Uterus (tissue), 4 donors: ENCODE measurements around the gene PDIA6. TPM values are rescaled to one million over a fixed set of nuclear protein-coding genes. Genes with fewer than 3 reads are reported as not detected.

Source experiments
- DNase-seq, 2 donors: peaks; one replicate each; pipeline ENCODE4 v3.0.0-alpha.2; 2019 to 2020
- H3K27ac ChIP-seq, 2 donors: fragments of 200-600 bp; sonication (generic); 1 replicate in 1 of 2; 2 replicates in 1 of 2; pipeline ENCODE4 v1.5.1; 2016 to 2018
- H3K27me3 ChIP-seq, 2 donors: fragments of 200-600 bp; sonication (generic); one replicate each; pipeline ENCODE4 v1.5.1; 2018 to 2019; ENCODE audit warnings: control low read depth in 1 of 2
- H3K36me3 ChIP-seq, 2 donors: fragments of 200-600 bp; sonication (generic); one replicate each; pipeline ENCODE4 v1.5.1; 2019; ENCODE audit warnings: control low read depth in 1 of 2
- H3K4me1 ChIP-seq, 2 donors: fragments of 200-600 bp; sonication (generic); one replicate each; pipeline ENCODE4 v1.5.1; 2018 to 2019; ENCODE audit warnings: control low read depth in 1 of 2
- H3K4me3 ChIP-seq, 2 donors: fragments of 200-600 bp; sonication (generic); 1 replicate in 1 of 2; 2 replicates in 1 of 2; pipeline ENCODE4 v1.5.1; 2018 to 2019; ENCODE audit warnings: mild to moderate bottlenecking in 1 of 2
- H3K9me3 ChIP-seq, 2 donors: fragments of 200-600 bp; sonication (generic); one replicate each; pipeline ENCODE4 v1.5.1; 2019; ENCODE audit warnings: control low read depth in 1 of 2
- CTCF ChIP-seq, 4 experiments: fragments of 200-600 bp in 2 of 4; fragments of 450-650 bp in 2 of 4; sonication (generic) in 2 of 4; IDR thresholded peaks; one replicate each; pipeline ENCODE4 v1.5.1; 2016 to 2019; ENCODE audit warnings: antibody characterized with exemption in 4 of 4, mild to moderate bottlenecking in 2 of 4, moderate library complexity in 1 of 4
- POLR2A ChIP-seq, 2 donors: fragments of 450-650 bp; IDR thresholded peaks; one replicate each; pipeline ENCODE4 v1.6.1; 2016; ENCODE audit warnings: antibody characterized with exemption in 2 of 2, mild to moderate bottlenecking in 1 of 2, moderate library complexity in 1 of 2
- intact Hi-C: fragments of 100-400 bp; cut with DNase I; formaldehyde crosslinking; loops from one replicate; pipeline ENCODE4 v1.15.1; 2023; ENCODE audit warnings: low total_unique reads
- total RNA-seq, 4 donors: library from RNA; depleted of rRNA in 3 of 4; stranded (reverse); fragments of >200 nt in 3 of 4; gene quantifications; one replicate each; pipeline versions ENCODE4 v1.1.0 to v1.2.4, GENCODE V29; 2014 to 2023
- donor health status: DM: yes; HTN: yes; CAD: no.

Gene PDIA6
- total RNA-seq, 4 donors from 2014 or later = 53.0 to 257 (median 89.0) TPM

- H3K27me3 ChIP-seq = no peaks in the 10 kb centered on the region
- no peaks in the 10 kb centered on the region for H3K36me3 ChIP-seq
- intact Hi-C loops = no loop called here
- TF ChIP-seq CTCF (IDR thresholded peaks at IDR 0.05) (no peak), POLR2A (IDR thresholded peaks at IDR 0.05) (no peak)
- H3K4me3 ChIP-seq = no peak overlapping the region
- DNase-seq = no peak
- no peaks in the 10 kb centered on the region for H3K9me3 ChIP-seq
- H3K4me1 ChIP-seq = no peaks in the 10 kb centered on the region
- no peak overlapping the region for H3K27ac ChIP-seq
Observed at GRCh38 chr2:10774394-10774793, 38.2 kb downstream of the PDIA6 start.

GRCh38 chr2:10773821-10774341 is 38.7 kb downstream of the PDIA6 start:
- TF ChIP-seq POLR2A (IDR thresholded peaks at IDR 0.05) (no peak), CTCF (IDR thresholded peaks at IDR 0.05) (no peak)

GRCh38 chr2:10772868-10773215 is 39.7 kb downstream of the PDIA6 start:
- H3K27me3 ChIP-seq = no peaks in the 10 kb centered on the region
- no peak overlapping the region for H3K4me3 ChIP-seq
- TF ChIP-seq CTCF (IDR thresholded peaks at IDR 0.05) (no peak), POLR2A (IDR thresholded peaks at IDR 0.05) (no peak)
- DNase-seq = no peak
- no peaks in the 10 kb centered on the region for H3K4me1 ChIP-seq
- H3K27ac ChIP-seq = no peak overlapping the region
- no peaks in the 10 kb centered on the region for H3K36me3 ChIP-seq
- intact Hi-C loops = no loop called here
- H3K9me3 ChIP-seq = no peaks in the 10 kb centered on the region

More at GRCh38 chr2:10773821-10774341, 38.7 kb downstream of the PDIA6 start:
- intact Hi-C loops = no loop called here
- Histone ChIP-seq H3K4me3 (no peak overlapping the region), H3K36me3 (no peaks in the 10 kb centered on the region), H3K27ac (no peak overlapping the region), H3K27me3 (no peaks in the 10 kb centered on the region), H3K9me3 (no peaks in the 10 kb centered on the region), H3K4me1 (no peaks in the 10 kb centered on the region)
- no peak for DNase-seq

GRCh38 chr2:10772201-10772867 is 40.3 kb downstream of the PDIA6 start:
- no peaks in the 10 kb centered on the region for H3K27me3 ChIP-seq
- no peaks in the 10 kb centered on the region for H3K36me3 ChIP-seq
- H3K4me3 ChIP-seq = no peak overlapping the region
- intact Hi-C loops = no loop called here
- H3K9me3 ChIP-seq = no peaks in the 10 kb centered on the region
- H3K27ac ChIP-seq = no peak overlapping the region
- DNase-seq = no peak
- TF ChIP-seq CTCF (IDR thresholded peaks at IDR 0.05) (no peak), POLR2A (IDR thresholded peaks at IDR 0.05) (no peak)
- H3K4me1 ChIP-seq = no peaks in the 10 kb centered on the region

GRCh38 chr2:10771786-10772185 is 40.8 kb downstream of the PDIA6 start:
- no peak for DNase-seq
- intact Hi-C loops = no loop called here
- TF ChIP-seq CTCF (IDR thresholded peaks at IDR 0.05) = no peak
- TF ChIP-seq POLR2A (IDR thresholded peaks at IDR 0.05) = no peak
- H3K36me3 ChIP-seq = no peaks in the 10 kb centered on the region
- no peaks in the 10 kb centered on the region for H3K27me3 ChIP-seq
- no peak overlapping the region for H3K4me3 ChIP-seq
- no peak overlapping the region for H3K27ac ChIP-seq
- H3K4me1 ChIP-seq = no peaks in the 10 kb centered on the region
- no peaks in the 10 kb centered on the region for H3K9me3 ChIP-seq
